ENCODE measurements around the gene ARL15. TPM values are rescaled to one million over a fixed set of nuclear protein-coding genes. Genes with fewer than 3 reads are reported as not detected.

ARL15 gene
- total RNA-seq, 1 experiment from 2014 or later, result 13.0 TPM

DNA sequence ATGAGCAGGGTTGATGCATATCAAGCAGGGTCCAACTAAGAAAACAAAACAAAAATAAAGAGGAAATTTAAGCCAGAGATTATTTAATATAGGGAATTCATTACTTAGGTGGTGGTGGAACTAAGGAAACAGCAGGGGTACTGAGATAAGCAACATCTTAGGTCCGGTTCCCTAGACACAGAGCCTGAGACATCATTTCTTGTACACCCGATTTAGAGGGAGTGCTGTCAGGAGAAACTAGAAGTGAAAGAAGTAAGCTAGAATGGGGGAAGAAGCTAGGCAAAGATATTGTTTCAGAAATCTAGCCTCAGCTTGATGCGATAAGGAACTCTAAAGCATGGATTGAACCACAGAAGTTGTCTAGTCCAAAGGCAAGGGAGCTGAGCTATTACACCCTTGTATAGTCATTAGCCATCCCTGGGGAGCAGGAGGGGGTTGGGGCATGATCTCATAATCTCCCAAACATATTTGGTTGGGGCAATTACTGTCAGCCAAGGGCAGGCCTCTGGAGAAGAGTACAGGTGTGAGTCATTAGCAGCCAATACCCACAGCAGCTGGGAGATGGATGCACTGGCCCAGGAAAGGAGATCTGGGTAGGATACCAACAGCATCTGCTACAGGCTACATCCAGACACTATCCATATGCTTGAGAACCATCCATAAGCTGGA is 194.5 kb downstream of the ARL15 start:
- no peak overlapping the region for H4K5ac ChIP-seq (ENCODE audit: insufficient read length, low read depth, low read length)
- H2BK5ac ChIP-seq (ENCODE audit: insufficient read length, low read length), result no peak overlapping the region
- no peak overlapping the region for H2AFZ ChIP-seq (ENCODE audit: low read length)
- H3K23me2 ChIP-seq (ENCODE audit: insufficient read length, low read depth, low read length, poor library complexity, severe bottlenecking), result no peaks in the 10 kb centered on the region
- H3K23ac ChIP-seq (ENCODE audit: insufficient read length, low read depth, low read length), result no peak overlapping the region
- TF ChIP-seq, protein P1, sequence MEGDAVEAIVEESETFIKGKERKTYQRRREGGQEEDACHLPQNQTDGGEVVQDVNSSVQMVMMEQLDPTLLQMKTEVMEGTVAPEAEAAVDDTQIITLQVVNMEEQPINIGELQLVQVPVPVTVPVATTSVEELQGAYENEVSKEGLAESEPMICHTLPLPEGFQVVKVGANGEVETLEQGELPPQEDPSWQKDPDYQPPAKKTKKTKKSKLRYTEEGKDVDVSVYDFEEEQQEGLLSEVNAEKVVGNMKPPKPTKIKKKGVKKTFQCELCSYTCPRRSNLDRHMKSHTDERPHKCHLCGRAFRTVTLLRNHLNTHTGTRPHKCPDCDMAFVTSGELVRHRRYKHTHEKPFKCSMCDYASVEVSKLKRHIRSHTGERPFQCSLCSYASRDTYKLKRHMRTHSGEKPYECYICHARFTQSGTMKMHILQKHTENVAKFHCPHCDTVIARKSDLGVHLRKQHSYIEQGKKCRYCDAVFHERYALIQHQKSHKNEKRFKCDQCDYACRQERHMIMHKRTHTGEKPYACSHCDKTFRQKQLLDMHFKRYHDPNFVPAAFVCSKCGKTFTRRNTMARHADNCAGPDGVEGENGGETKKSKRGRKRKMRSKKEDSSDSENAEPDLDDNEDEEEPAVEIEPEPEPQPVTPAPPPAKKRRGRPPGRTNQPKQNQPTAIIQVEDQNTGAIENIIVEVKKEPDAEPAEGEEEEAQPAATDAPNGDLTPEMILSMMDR (conservative IDR thresholded peaks at IDR 0.05), result no peak
- H3K9ac ChIP-seq (ENCODE audit: extremely low read depth, insufficient read length, low read length), result no peak overlapping the region
- H3K56ac ChIP-seq (ENCODE audit: insufficient read length, low read depth, low read length), result no peak overlapping the region
- no peak overlapping the region for H2BK20ac ChIP-seq (ENCODE audit: low read depth, low read length, poor library complexity, severe bottlenecking)
- no peak for DNase-seq
- Mint-ChIP-seq H3K9me3 (no peaks in the 10 kb centered on the region), H3K4me3 (no peak overlapping the region), H3K4me1 (peaks cover 4 to 9% of the 10 kb centered on the region in 2 experiments), H3K36me3 (ENCODE audit: insufficient read depth in 1 of 3, low read depth in 3 of 3) (no peaks in the 10 kb centered on the region; a peak in 1 of 7 replicates), H3K27me3 (ENCODE audit: low read depth) (no peaks in the 10 kb centered on the region), H3K27ac (no peak overlapping the region; a peak in 1 of 7 replicates)
- no peak overlapping the region for H3T11ph ChIP-seq (ENCODE audit: low read length)
- H2BK12ac ChIP-seq (ENCODE audit: insufficient read length, low read depth, low read length), result no peak overlapping the region
- WGBS (ENCODE audit: extremely low coverage, insufficient read length, low lambda C conversion rate), result no CpG with 5 or more reads among the region's 3 CpGs
- H4K20me1 ChIP-seq (ENCODE audit: control insufficient read depth, insufficient read depth, insufficient read length), result no peaks in the 10 kb centered on the region
- peaks cover 3% of the 10 kb centered on the region; the same call in 1 of the 2 replicates for H3K4me1 ChIP-seq (ENCODE audit: insufficient read depth, low read length)
- no peak overlapping the region for H3K14ac ChIP-seq (ENCODE audit: insufficient read depth, low read length)
- no peaks in the 10 kb centered on the region for H3K27me3 ChIP-seq (ENCODE audit: insufficient read depth, low read length)
- H3K4ac ChIP-seq (ENCODE audit: low read depth, low read length), result no peak overlapping the region
- no peak overlapping the region for H2AK5ac ChIP-seq (ENCODE audit: insufficient read length, low read length)
- H4K91ac ChIP-seq (ENCODE audit: insufficient read length, low read depth, low read length), result no peak overlapping the region
- H3K27ac ChIP-seq (ENCODE audit: insufficient read length, low read depth, low read length), result no peak overlapping the region
- H4K8ac ChIP-seq (replicated peaks; ENCODE audit: insufficient read length, low read depth, low read length), result no peak overlapping the region
- no peak overlapping the region for H3K4me2 ChIP-seq (ENCODE audit: insufficient read depth, insufficient read length, low read length)
- H2BK120ac ChIP-seq (ENCODE audit: low read depth, low read length, poor library complexity, severe bottlenecking), result no peak overlapping the region
- no peak overlapping the region for H2BK15ac ChIP-seq (ENCODE audit: low read depth, low read length)
- H3K79me1 ChIP-seq (ENCODE audit: insufficient read depth, low read depth, low read length, poor library complexity, severe bottlenecking), result no peaks in the 10 kb centered on the region
- H3K9me3 ChIP-seq (ENCODE audit: control insufficient read depth, low read depth, low read length), result no peaks in the 10 kb centered on the region
- no peak overlapping the region for H3K18ac ChIP-seq (ENCODE audit: insufficient read length, low read depth, low read length)
- H3K79me2 ChIP-seq (ENCODE audit: insufficient read depth, low read length), result no peaks in the 10 kb centered on the region
